Small intestine (tissue), 7 donors: ENCODE data around the gene ZNF507. TPM values are rescaled to one million over a fixed set of nuclear protein-coding genes. Genes with fewer than 3 reads are reported as not detected.
"Not testable (repeated sequence)": the region's sequence is repeated elsewhere in the genome, so short reads cannot be mapped to it uniquely, and the experiment has no call there.

Source experiments
- DNase-seq, 2 donors: peaks; one replicate each; pipeline versions ENCODE4 v3.0.0 to v3.0.0-alpha.2; 2013
- FAIRE-seq: peaks from 2 replicates; lab custom pipeline; 2012; peaks lifted over from hg19 to GRCh38; lab: Jason Lieb, UNC
- H3K27ac ChIP-seq, 3 donors: one replicate each; pipeline ENCODE4 v1.5.1; 2013; ENCODE audit warnings: low read length in 2 of 3, mild to moderate bottlenecking in 2 of 3, control low read depth in 1 of 3, inconsistent platforms in 1 of 3, low read depth in 1 of 3, moderate library complexity in 1 of 3
- H3K27me3 ChIP-seq, 3 donors: one replicate each; pipeline ENCODE4 v1.6.1; 2013; ENCODE audit warnings: low read length in 3 of 3, inconsistent platforms in 1 of 3; ENCODE audit not compliant: control insufficient read depth in 3 of 3, insufficient read depth in 3 of 3
- H3K36me3 ChIP-seq, 3 donors: one replicate each; pipeline ENCODE4 v1.6.1; 2013; ENCODE audit warnings: low read length in 3 of 3, inconsistent platforms in 1 of 3, low read depth in 1 of 3, mild to moderate bottlenecking in 1 of 3, moderate library complexity in 1 of 3; ENCODE audit not compliant: control insufficient read depth in 3 of 3, insufficient read depth in 2 of 3
- H3K4me1 ChIP-seq, 3 donors: one replicate each; pipeline ENCODE4 v1.6.1; 2013; ENCODE audit warnings: low read length in 2 of 3, inconsistent platforms in 1 of 3, low read depth in 1 of 3, mild to moderate bottlenecking in 1 of 3, moderate library complexity in 1 of 3; ENCODE audit not compliant: control insufficient read depth in 3 of 3, insufficient read depth in 2 of 3
- H3K4me3 ChIP-seq, 3 donors: one replicate each; pipeline ENCODE4 v1.5.1; 2013; ENCODE audit warnings: low read length in 3 of 3, control low read depth in 1 of 3, inconsistent platforms in 1 of 3, low read depth in 1 of 3, mild to moderate bottlenecking in 1 of 3, moderate library complexity in 1 of 3
- H3K9me3 ChIP-seq, 2 donors: one replicate each; pipeline ENCODE4 v1.6.1; 2013; ENCODE audit warnings: low read depth in 1 of 2, low read length in 1 of 2; ENCODE audit not compliant: control insufficient read depth in 2 of 2, insufficient read depth in 1 of 2
- WGBS, 3 donors: extraction: QIAGEN DNeasy Blood & Tissue Kit; methylation state at CpG; one replicate each; pipeline ENCODE4 v1.1.7; 2013; 5-methylcytosine and 5-hydroxymethylcytosine counted together
- polyA plus RNA-seq, 4 donors: library from polyadenylated mRNA; stranded (reverse) in 3 of 4; unstranded in 1 of 4; fragments of 200-250 nt in 3 of 4; fragments of 120-200 nt in 1 of 4; gene quantifications; one replicate each; pipeline versions ENCODE4 v1.2.1 to v1.2.3, GENCODE V29; 2013
- donor health status: healthy with polysubstance abuse.
- donor health status: control.
- donor health status: control.
- donor health status: Bipolar disorder and iron deficiency.
- donor health status: healthy.

ZNF507 gene
- polyA plus RNA-seq, 4 donors: 3.2 to 17.1 (median 5.5) TPM

DNA sequence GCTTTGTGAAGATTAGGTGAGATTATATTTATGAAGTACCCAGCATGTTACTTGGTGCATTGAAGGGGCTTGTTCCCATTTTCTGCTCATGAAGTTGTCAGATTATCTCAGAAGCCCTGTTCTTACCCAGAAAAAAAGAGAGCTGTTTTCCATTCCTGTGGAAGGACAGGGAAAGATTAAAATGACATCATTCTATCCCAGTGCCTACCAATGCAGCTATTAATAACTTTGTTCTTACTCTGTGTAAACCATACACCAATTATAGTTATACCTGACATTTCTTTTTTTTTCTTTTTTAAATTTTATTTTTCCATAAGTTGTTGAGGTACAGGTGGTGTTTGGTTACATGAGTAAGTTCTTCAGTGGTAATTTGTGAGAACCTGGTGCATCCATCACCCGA lies 18.6 kb downstream of the ZNF507 start:
- DNase-seq (no peak), FAIRE-seq (no peak)
- Histone ChIP-seq H3K4me1 (peaks cover 0 to 2% (median 0%) of the 10 kb centered on the region in 3 donors), H3K9me3 (no peaks in the 10 kb centered on the region), H3K27ac (no peak overlapping the region), H3K4me3 (no peak overlapping the region), H3K36me3 (peaks cover 4 to 19% (median 17%) of the 10 kb centered on the region in 3 donors), H3K27me3 (no peaks in the 10 kb centered on the region)
- 93 to 100% (median 96%) methylated on average over 1 of the region's 1 CpG for WGBS, 3 donors

GRCh38 chr19:32367063-32367462 lies 21.7 kb downstream of the ZNF507 start:
- Histone ChIP-seq H3K9me3 (no peaks in the 10 kb centered on the region), H3K27ac (no peak overlapping the region), H3K36me3 (peaks cover 2 to 23% (median 16%) of the 10 kb centered on the region in 3 donors), H3K4me3 (no peak overlapping the region), H3K4me1 (peaks cover 0 to 2% (median 0%) of the 10 kb centered on the region in 3 donors), H3K27me3 (no peaks in the 10 kb centered on the region)
- DNase-seq (no peak), FAIRE-seq (no peak)
- WGBS, 3 donors: 84 to 86% (median 85%) methylated on average over 6 of the region's 6 CpGs

GRCh38 chr19:32367948-32368536 lies 22.6 kb downstream of the ZNF507 start:
- Histone ChIP-seq H3K27ac (no peak overlapping the region), H3K9me3 (peaks cover 0 to 9% of the 10 kb centered on the region in 2 donors), H3K36me3 (peaks cover 0 to 30% (median 12%) of the 10 kb centered on the region in 3 donors), H3K27me3 (no peaks in the 10 kb centered on the region), H3K4me1 (peaks cover 2 to 3% (median 2%) of the 10 kb centered on the region in 3 donors), H3K4me3 (no peak overlapping the region)
- FAIRE-seq: no peak
- no peak for DNase-seq
- 92 to 99% (median 98%) methylated on average over 3 of the region's 3 CpGs for WGBS, 3 donors

DNA sequence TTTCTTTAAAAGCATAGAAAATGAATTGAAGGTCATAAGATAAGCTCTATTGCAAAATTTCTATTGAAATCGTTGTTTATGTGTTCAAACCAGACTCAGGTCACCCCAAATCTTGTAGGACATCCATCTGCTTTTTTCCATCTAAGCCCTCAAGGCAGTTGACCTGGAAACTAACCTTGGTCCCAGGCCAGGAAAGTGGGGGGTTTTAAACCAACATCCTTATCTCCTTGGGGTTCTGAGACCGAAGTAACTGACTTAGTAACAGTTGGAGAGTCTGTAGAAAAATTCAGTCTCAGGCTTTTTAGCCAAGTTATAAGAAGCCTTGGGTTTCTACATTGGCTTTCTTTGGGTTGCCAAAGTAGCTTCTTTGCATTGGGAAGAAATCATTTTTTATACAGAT lies 23.4 kb downstream of the ZNF507 start:
- FAIRE-seq (no peak), DNase-seq (no peak)
- Histone ChIP-seq H3K9me3 (peaks cover 0 to 9% of the 10 kb centered on the region in 2 donors), H3K4me1 (peaks cover 4 to 9% (median 5%) of the 10 kb centered on the region in 3 donors), H3K36me3 (peaks cover 0 to 28% (median 8%) of the 10 kb centered on the region in 3 donors), H3K4me3 (no peak overlapping the region), H3K27ac (no peak overlapping the region), H3K27me3 (no peaks in the 10 kb centered on the region)
- 64 to 85% (median 75%) methylated on average over 2 of the region's 2 CpGs for WGBS, 3 donors

- peaks cover 3 to 41% (median 4%) of the 10 kb centered on the region in 3 donors for H3K36me3 ChIP-seq
- FAIRE-seq (no peak), DNase-seq (no peak)
- H3K27ac ChIP-seq: peak overlapping the region; percentile 64 to 80 (median 75)
- H3K27me3 ChIP-seq: no peaks in the 10 kb centered on the region
- H3K4me3 ChIP-seq: no peak overlapping the region
- 84 to 89% (median 86%) methylated on average over 7 of the region's 7 CpGs for WGBS, 3 donors
- H3K4me1 ChIP-seq: peaks cover 4 to 18% (median 5%) of the 10 kb centered on the region in 3 donors
- H3K9me3 ChIP-seq: peaks cover 0 to 9% of the 10 kb centered on the region in 2 donors
Observed at GRCh38 chr19:32372726-32373517, 27.5 kb downstream of the ZNF507 start.

DNA sequence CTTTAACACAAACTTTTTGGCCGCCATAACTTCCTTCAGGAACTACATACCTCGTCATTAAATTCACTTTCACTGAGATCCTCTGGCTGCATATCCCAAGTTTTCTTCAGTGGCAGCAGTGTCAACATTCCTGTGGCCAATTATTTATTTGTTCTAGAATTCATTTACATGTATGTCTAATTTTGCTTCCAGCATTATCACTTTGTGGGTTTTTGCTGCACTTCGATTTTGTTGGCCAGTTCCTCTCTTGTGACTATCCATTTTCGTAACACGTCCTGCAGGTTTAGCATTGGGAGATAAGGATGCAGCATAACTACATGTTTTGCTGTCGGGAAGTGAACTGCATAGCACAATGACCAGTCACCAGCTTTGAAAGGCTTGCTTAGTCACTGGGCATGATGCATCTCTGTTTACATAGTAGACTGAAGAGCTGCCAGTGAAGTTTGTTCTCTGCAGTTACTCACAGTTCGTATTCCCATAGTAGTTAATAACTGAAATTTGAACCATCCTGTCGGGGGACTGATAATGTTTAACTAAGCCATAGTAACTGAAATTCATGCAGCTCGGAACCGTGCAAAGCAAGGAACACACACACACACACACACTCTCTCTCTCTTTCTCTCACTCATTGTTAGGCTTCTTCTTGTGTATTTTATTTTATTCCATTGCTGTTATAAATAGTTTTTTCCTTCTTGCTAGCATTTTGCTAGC lies 28.3 kb downstream of the ZNF507 start:
- Histone ChIP-seq H3K27ac (peak overlapping the region; percentile 64 to 80 (median 75)), H3K4me1 (peaks cover 4 to 18% (median 5%) of the 10 kb centered on the region in 3 donors), H3K9me3 (peaks cover 0 to 9% of the 10 kb centered on the region in 2 donors), H3K4me3 (no peak overlapping the region), H3K36me3 (peaks cover 3 to 40% (median 3%) of the 10 kb centered on the region in 3 donors), H3K27me3 (no peaks in the 10 kb centered on the region)
- FAIRE-seq (no peak), DNase-seq (peak; percentile 92 to 97)
- WGBS, 3 donors: 16 to 45% (median 33%) methylated on average over 10 of the region's 10 CpGs

DNA sequence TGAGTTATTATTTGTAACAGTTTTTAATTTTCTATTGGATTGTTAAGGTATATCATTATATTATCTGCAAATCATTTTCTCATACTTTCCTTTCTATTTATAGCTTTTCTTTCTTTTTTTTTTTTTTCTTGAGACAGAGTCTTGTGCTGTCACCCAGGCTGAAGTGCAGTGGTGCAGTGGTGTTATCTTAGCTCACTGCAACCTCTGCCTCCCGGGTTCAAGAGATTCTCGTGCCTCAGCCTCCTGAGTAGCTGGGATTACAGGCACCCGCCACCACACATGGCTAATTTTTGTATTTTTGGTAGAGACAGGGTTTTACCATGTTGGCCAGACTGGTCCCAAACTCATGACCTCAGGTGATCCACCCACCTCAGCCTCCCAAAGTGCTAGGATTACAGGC lies 29.0 kb downstream of the ZNF507 start:
- peak overlapping the region; percentile 27 to 71 (median 68) for H3K27ac ChIP-seq

GRCh38 chr19:32377088-32377487 lies 31.7 kb downstream of the ZNF507 start:
- not testable (repeated sequence) for H3K4me3 ChIP-seq, DNase-seq, H3K27ac ChIP-seq, H3K9me3 ChIP-seq, FAIRE-seq, H3K27me3 ChIP-seq
- WGBS, 3 donors: 96 to 100% (median 97%) methylated on average over 9 of the region's 9 CpGs
- Histone ChIP-seq H3K4me1 (peaks cover 5 to 33% (median 6%) of the 10 kb centered on the region in 3 donors), H3K36me3 (peaks cover 3 to 33% (median 4%) of the 10 kb centered on the region in 3 donors)

More for the DNA sequence above, 29.0 kb downstream of the ZNF507 start:
- H3K4me3 ChIP-seq, DNase-seq, H3K9me3 ChIP-seq, H3K27me3 ChIP-seq: not testable (repeated sequence)
- WGBS, 3 donors: 37 to 71% (median 70%) methylated on average over 3 of the region's 3 CpGs
- peaks cover 4 to 18% (median 5%) of the 10 kb centered on the region in 3 donors for H3K4me1 ChIP-seq
- H3K36me3 ChIP-seq: peaks cover 3 to 42% (median 6%) of the 10 kb centered on the region in 3 donors
- peak; percentile 41 for FAIRE-seq
